ENCODE measurements around the gene LAIR2.
"Not testable (repeated sequence)": the region's sequence is repeated elsewhere in the genome, so short reads cannot be mapped to it uniquely, and the experiment has no call there.

- not testable (repeated sequence) for TF ChIP-seq POLR2A (IDR thresholded peaks at IDR 0.05; ENCODE audit: low read depth, low read length); ZSCAN29 (IDR thresholded peaks at IDR 0.05); REST (IDR thresholded peaks at IDR 0.05; ENCODE audit: low read depth, low read length); POLR2AphosphoS5 (IDR thresholded peaks at IDR 0.05; ENCODE audit: low read length); JUNB (IDR thresholded peaks at IDR 0.05); YY1 (IDR thresholded peaks at IDR 0.05; ENCODE audit: low read depth, low read length); NFXL1 (IDR thresholded peaks at IDR 0.05; ENCODE audit: borderline replicate concordance); SP1 (IDR thresholded peaks at IDR 0.05; ENCODE audit: low read depth, low read length); CREB1 (IDR thresholded peaks at IDR 0.05; ENCODE audit: low read depth)
Measured at GRCh38 chr19:54508487-54508886, 5.9 kb downstream of the LAIR2 start.
